ENCODE measurements around the gene MPP2.

- TF ChIP-seq CTCF (conservative IDR thresholded peaks at IDR 0.05; ENCODE audit: low read length) (no peak), EZH2phosphoT487 (IDR thresholded peaks at IDR 0.05; ENCODE audit: borderline replicate concordance, low read depth, low read length) (no peak)
Observed at GRCh38 chr17:43842975-43843325, 64.4 kb downstream of the MPP2 start.
